ENCODE measurements around the gene HKDC1. TPM values are rescaled to one million over a fixed set of nuclear protein-coding genes. Genes with fewer than 3 reads are reported as not detected.

Gene HKDC1
- total and polyA plus RNA-seq, 4 donors, result 1.5 to 11.1 (median 4.6) TPM

- H3K4me3 ChIP-seq, result no peak overlapping the region
- DNase-seq, result no peak
- H3K9me3 ChIP-seq (ENCODE audit: control insufficient read depth in 4 of 4, insufficient read depth in 3 of 4, low read length in 3 of 4), result no peaks in the 10 kb centered on the region
- no peak overlapping the region for H3K9ac ChIP-seq (ENCODE audit: insufficient read depth in 1 of 2, low read length in 2 of 2)
- no peak for TF ChIP-seq CTCF (IDR thresholded peaks at IDR 0.05; ENCODE audit: control extremely low read depth, extremely low read depth)
- no peak for ATAC-seq (ENCODE audit: insufficient read depth, low FRiP score)
- H3K4me1 ChIP-seq (ENCODE audit: control insufficient read depth in 5 of 5, insufficient read depth in 5 of 5, low read length in 5 of 5), result peaks cover 4 to 20% (median 16%) of the 10 kb centered on the region in 5 donors
- WGBS, 2 donors, result 87 to 91% methylated on average over 6 of the region's 6 CpGs
- H3K27me3 ChIP-seq (ENCODE audit: control insufficient read depth in 3 of 3, insufficient read depth in 3 of 3, low read length in 2 of 3), result no peaks in the 10 kb centered on the region
- H3K36me3 ChIP-seq (ENCODE audit: control insufficient read depth in 4 of 4, insufficient read depth in 4 of 4, low read length in 4 of 4), result peaks cover 0 to 3% (median 0%) of the 10 kb centered on the region in 4 donors
- H3K27ac ChIP-seq (ENCODE audit: low read depth in 1 of 2, low read length in 1 of 2), result no peak overlapping the region
These were observed 96.4 kb downstream of the HKDC1 start for GRCh38 chr10:69316313-69317059.

Other genes with a start within 250 kb of the HKDC1 start
- gene KIFBP, start 231.5 kb upstream of the HKDC1 start, total RNA-seq, result 10 to 100 TPM; 21.3 to 27.9 TPM
- gene KIFBP, start 231.5 kb upstream of the HKDC1 start, polyA plus RNA-seq, result 10 to 100 TPM; 10.9 to 11.5 TPM
- gene SRGN, start 132.2 kb upstream of the HKDC1 start, total RNA-seq, result 100 to 1,000 TPM; 188 to 293 TPM
- 1,000 to 10,000 TPM in 1 of 2 donors, 10 to 100 TPM in 1; 58.1 to 1,336 TPM for gene SRGN, start 132.2 kb upstream of the HKDC1 start, polyA plus RNA-seq
- 10 to 100 TPM; 43.7 to 62.5 TPM for gene VPS26A, start 96.2 kb upstream of the HKDC1 start, total RNA-seq
- gene VPS26A, start 96.2 kb upstream of the HKDC1 start, polyA plus RNA-seq, result 10 to 100 TPM; 24.9 to 31.4 TPM
- 10 to 100 TPM; 21.8 to 24.6 TPM for gene SUPV3L1, start 40.1 kb upstream of the HKDC1 start, total RNA-seq
- gene SUPV3L1, start 40.1 kb upstream of the HKDC1 start, polyA plus RNA-seq, result 10 to 100 TPM; 17.0 to 52.7 TPM
- 100 to 1,000 TPM in 1 of 2 donors, 10 to 100 TPM in 1; 57.4 to 120 TPM for gene HK1, start 58.2 kb downstream of the HKDC1 start, total RNA-seq
- 10 to 100 TPM; 33.6 to 98.6 TPM for gene HK1, start 58.2 kb downstream of the HKDC1 start, polyA plus RNA-seq
- gene TACR2, start 196.6 kb downstream of the HKDC1 start, total RNA-seq, result under 1 TPM; 0.28 to 0.83 TPM
- gene TACR2, start 196.6 kb downstream of the HKDC1 start, polyA plus RNA-seq, result under 1 TPM; 0.42 to 0.57 TPM
- gene TSPAN15, start 231.1 kb downstream of the HKDC1 start, total RNA-seq, result 10 to 100 TPM; 44.3 to 63.0 TPM
- 10 to 100 TPM; 47.0 to 68.4 TPM for gene TSPAN15, start 231.1 kb downstream of the HKDC1 start, polyA plus RNA-seq